NCI-H1930 (cell line): ENCODE data around the gene ARFGAP3.
A peak's percentile ranks its signal among the peaks of the same experiment; 100 is the strongest.

Experiments
- DNase-seq, 2 experiments: peaks; one replicate each; lab custom pipeline; 2025; lab: John Stamatoyannopoulos, UW

Gene ARFGAP3, protein sequence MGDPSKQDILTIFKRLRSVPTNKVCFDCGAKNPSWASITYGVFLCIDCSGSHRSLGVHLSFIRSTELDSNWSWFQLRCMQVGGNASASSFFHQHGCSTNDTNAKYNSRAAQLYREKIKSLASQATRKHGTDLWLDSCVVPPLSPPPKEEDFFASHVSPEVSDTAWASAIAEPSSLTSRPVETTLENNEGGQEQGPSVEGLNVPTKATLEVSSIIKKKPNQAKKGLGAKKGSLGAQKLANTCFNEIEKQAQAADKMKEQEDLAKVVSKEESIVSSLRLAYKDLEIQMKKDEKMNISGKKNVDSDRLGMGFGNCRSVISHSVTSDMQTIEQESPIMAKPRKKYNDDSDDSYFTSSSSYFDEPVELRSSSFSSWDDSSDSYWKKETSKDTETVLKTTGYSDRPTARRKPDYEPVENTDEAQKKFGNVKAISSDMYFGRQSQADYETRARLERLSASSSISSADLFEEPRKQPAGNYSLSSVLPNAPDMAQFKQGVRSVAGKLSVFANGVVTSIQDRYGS

DNA sequence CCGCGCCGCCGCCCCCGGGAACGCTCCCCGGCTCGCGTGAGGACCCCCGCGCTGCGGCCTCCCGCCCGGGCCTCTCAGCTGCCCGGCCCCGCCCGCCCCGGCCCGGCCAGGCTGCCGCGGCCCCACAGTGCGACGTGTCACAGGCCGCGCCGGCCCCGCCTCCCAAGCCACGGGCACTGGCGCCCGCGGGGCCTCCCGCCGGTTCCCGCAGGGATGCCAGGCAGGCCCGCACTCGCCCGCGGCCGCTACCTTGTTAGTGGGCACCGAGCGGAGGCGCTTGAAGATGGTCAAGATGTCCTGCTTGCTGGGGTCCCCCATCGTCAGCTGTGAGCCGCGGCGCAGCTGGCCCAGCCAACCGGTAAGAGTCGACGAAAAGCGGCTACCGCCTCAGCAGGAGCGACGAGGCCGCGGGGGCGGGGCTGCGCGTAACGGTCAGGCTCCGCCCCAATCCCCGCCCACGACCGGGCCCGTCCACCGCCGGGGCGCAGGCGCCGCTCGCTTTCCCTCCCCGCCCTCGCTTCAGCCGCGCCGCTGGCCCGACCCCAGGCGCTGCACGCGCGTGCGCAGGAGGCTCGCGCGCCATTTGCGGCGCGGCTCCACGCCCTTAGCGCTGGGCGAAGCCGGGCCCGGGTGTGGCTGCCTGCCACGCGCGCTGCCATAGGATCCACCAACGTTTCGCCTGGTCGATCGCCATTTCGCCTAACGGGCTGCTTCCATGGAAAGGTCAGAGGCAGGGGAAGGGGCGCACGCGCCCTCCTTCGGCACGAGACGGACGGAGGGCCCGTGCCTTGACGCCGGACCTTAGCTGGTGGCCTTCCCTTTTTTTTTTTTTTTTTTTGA is at the start of gene ARFGAP3:
Gene ARFGAP3 (minus strand): TSS at position 409 of the 840 bp plus-strand sequence. CDS start 91 bp downstream, at position 318.
- DNase-seq = peak; percentile 74 to 94

DNA sequence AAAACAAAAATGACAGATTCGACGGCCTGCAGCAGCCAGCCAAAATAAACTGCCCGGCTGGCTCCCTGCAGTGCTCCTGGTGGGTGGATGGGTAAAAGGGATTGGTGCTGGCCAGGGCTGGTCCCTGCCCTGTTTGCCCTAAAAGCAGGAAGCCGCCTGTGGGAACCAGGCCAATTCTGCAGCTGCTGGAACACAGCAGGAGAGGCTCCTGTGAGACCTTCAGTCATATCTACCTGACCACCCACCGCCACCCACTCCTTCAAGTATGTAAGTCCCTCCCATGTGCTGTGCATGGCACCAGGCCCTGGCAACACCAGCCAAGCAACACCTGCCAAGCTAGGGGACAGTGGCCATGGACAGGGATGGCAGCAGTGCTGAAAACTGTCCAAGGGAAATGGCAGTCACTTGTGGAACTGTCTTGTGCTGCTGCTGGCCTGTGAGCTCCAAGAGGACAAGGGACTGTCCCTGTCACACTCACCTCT is 48.7 kb upstream of the ARFGAP3 start:
- no peak for DNase-seq

DNA sequence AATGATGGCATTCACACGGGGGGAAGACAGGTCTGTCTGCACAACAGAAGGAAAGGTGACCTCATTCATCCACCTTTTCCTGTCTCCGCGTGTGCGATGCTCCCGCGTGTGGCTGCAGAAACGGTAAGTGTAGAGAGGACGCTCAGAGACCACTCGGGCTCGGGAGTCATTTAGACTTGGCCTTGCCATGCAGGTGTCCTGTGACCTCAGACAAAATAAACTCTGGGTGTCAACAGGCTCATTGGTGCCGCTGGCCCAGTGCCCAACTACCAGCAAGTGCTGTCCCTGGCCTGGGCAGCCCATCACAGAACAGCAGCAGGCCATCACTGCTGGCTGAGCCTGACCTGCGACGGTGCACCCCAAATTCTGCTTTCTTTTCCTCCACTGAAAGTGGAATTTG is 48.1 kb upstream of the ARFGAP3 start:
- DNase-seq = no peak

DNA sequence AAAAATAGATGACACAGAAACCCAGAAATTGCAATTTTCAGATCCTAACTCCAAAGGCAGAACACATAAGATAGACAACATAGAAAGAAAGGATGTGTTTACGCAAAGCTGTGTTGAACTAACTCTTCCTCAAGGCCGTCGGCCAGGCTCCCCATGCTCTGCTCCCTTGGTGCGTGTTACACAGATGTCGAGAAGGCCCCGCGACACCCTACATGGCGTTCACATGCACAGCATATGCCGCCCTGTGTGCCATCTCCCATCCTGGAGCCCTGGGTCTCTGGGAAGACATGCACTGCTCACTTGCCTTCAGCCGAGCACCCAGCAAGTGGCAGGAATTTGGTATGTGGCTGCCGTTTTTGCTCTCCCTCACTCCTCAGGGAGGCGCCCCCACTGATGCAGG is 47.0 kb upstream of the ARFGAP3 start:
- DNase-seq = no peak

DNA sequence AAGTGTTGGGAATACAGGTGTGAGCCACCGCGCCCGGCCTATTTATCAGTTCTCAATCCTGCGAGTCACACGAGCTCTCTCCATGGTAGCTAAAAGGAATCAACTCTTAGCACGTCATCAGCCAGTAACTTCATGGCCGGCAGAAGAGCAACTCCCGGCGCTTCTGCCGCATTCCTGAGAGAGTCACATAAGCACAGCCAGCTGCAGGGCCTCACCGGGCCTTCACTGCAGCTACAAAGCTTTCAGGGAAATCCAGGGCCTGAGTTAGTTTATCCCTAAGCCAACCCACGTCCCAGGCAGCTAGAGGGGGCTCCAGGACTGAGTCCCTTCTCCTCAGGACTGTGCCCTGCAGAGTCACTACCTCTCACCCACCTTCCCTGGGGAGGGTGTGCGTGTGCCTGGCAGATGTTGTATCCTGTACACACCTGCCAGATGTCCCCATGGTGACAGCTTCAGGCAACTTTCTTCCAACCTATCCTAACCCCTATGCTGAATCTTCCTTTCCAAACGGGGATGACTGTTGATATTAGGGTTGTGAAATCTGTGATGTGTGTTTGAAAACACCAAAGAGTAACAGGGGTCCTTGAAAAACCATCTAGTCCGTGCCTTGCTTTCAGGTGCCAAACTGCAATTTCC is 45.9 kb upstream of the ARFGAP3 start:
- DNase-seq = no peak

DNA sequence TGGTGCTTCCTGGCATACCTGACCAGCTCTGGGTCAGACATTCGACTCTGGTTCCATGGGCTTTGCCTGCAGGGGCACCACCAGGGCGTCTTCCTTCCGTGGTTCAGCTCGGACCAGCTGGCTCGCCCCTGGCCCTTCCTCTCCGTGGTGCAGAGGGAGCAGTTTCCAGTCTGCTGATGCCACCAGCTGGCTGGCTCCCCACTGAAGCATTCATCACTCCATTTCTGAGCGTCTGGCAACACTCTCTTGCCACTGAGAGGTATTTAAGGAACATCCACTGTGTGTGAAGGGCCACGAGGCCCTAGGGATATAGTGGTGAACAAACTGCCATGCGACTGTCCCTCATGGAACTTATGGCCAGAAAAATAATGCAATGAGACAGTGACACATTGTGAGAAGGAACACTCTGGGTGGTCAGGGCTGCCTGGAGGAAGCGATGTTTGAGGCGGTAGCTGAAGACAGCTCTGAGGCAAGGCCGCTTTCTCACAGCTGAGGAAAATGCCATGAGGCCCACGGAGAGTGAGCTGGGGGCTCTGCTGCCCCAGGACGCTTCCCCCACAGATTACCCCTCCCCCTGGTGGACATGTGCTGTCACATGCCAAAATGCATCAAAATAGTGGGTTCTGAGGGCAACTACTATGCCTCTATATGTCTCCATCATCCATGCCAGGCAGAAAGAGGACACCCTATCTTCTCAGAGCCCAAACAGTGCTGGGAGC is 44.9 kb upstream of the ARFGAP3 start:
- DNase-seq = no peak

DNA sequence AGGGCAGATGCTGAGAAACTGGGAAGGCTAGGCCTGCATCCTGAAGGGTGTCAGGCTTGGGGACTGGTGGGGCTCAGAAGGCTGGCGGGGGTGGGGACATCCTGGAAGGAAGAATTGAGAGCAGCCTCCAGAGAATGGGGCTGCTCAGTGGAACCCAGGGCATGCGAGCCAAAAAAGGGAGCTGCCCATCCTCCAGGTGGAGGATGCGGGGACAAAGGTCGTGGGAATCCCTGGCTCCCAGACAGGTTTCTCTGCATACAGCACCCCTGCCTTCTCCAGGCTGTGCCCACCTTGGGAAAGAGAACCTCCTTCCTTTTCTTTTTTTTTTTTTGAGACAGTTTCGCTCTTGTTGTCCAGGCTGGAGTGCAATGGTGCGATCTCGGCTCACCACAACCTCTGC is 40.9 kb upstream of the ARFGAP3 start:
- no peak for DNase-seq

DNA sequence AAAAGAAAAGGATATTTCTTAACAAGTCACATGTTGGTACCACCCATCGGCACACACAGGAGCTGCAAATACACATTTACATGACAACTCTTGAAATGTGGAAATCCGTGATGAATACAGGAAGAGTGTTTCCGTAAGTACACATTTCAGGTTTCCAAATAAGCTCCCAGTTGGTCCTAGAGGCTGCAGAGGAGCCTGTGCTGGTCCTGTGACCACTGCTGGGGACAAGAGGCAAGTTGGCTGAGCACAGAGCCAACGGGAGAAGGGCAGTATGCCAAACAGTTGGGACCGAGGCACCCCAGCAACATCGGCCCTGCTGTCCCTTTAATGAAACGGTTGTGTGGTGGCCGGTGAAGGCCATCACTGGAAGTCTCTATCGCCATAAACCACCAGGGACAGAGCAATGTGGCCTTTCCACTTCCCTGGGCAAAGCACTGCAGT is 38.5 kb upstream of the ARFGAP3 start:
- no peak for DNase-seq

DNA sequence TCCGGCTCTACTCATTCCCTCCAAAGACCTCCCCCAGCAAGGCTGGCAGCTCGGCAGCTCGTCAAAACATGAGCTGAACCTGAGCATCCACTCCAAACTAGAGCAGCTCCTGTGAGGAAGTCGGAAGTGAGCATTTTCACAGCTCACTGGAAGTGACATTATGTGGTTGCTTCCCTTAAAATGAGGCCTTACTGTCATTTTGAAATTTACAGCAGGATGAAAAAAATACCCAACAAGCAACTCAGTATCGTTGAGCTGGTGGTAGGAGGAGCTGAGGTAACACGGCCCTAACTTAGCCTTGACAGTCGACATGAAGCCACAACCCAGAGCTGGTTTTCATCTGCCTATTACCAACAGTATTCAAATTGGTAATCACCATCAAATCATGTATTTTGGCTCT is 38.0 kb upstream of the ARFGAP3 start:
- DNase-seq = no peak

DNA sequence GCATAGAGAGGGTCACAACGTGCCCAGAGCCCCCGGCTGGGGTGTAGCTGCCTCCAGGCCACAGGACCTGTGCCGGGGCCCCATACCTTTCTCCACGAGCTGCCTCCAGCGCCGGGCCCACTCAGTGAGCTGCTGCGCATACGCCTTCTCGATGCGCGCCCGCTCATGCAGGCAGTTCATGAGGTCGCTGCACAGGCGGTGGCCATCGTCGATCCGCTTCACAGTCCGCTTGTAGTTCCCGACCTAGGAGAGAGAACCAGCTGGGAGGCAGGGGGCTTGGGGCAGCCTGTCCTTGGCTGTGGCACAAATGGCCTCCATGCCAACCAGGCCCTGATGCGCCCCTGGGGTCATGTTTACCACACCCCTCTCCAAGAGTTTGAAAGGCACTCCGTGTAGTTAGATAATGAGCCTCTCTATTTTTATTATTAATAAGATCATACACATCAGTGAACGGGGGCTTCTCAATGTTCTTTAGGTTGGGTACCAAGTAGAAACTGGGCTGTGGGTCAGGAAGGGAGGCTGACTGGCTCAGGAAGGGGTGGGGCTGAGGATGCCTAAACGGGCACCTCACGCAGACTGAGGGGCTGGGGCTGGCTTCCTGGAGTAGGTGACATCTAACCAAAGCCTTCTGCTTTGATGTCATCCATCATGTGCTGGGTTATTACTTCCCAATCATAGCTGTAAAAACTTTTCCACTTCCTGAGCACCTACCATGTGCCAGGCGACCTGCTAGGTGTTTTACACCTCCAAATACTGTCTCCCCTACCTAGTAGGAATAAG is 36.5 kb upstream of the ARFGAP3 start:
- DNase-seq = no peak

DNA sequence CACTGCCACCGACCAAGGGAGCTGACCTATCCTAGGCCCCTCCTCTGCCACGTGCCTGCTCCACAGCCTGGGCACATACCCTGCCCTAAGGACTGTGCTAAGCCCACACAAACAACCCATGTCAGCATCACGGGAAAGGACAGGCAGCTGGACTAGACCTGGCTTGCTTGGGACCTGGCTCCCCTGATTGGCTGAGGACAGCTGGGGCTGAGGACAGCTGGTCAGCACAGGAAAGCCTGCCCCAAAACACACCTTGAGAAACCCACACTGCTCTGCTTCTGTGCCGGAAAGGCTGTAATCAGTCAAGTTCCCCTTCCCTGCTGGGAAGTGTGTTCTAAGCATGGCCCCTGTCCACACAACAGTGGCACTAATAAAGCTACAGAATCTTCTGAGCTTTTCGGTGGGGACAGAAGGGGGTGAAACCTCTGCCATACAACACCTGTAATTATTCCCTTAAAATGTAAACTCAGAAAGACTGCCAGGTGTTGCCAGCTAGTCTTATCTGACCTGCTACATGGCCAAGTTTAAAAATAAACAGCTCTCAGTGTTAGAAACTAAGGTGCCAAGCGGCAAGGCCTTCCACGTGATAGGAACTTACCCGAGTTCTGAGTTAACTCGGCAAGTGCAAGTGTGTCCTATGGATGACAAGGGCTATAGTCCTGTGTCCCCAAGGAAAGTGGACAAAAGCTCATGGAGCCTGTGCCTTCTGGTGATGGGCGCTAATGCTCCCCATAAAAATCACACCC is 35.7 kb upstream of the ARFGAP3 start:
- DNase-seq = no peak

DNA sequence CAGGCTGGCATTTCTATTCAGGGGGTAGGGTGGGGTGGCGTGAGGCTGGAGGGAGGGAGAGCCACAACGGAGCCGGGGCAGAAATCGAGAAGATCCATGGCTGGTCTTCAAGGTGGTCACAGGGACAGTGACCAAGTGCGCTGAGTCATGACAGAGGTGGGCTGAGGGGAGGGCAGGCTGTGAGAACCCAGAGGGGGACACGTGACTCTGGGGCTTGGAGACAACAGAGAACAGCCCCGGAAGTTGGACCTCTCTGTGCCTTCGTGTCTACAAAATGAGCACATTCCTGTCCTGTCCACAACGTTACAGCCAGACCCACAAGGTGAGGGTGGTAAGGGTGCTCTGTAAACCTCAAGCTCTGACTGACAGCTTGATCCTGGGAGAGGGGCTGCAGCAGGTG is 35.1 kb upstream of the ARFGAP3 start:
- no peak for DNase-seq

DNA sequence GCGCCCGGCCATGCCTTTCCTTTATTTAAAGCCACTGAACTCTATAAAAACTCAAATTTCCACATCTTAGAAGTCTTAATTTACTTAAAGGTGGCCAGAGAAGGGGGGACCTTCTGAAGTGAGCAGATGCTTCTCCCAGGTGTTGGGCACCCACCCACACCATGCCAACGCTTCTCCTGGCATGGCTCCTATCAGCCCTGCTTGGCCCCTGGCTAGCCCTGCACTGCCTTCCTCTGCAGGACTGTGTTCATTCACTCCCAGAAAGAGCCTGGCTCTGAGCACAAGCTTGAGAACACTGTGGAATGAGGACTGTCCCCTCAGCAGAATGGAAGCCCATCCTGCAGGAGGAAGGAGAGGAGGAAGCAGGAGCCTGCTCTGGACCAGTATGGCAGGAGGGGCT is 34.6 kb upstream of the ARFGAP3 start:
- no peak for DNase-seq

DNA sequence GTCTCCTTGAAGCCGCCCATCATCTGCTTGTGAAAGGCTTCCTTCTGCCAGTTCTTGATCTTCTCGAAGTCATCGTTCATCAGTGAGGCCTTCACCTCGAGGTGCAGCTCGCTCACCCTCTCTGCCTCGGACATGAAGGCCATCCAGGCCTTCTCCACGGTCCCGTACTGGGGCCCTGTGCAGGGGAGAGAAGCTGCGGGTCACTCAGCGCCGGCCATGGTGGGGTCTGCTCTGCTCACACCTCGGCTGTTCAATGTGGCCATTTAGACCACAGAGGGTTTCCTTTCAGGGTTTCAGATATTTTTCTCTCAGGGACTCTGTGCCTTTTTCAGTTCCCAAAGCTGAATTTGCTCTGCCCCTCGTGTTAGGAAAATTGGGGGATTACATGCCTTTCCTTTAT is 33.9 kb upstream of the ARFGAP3 start:
- DNase-seq = no peak

DNA sequence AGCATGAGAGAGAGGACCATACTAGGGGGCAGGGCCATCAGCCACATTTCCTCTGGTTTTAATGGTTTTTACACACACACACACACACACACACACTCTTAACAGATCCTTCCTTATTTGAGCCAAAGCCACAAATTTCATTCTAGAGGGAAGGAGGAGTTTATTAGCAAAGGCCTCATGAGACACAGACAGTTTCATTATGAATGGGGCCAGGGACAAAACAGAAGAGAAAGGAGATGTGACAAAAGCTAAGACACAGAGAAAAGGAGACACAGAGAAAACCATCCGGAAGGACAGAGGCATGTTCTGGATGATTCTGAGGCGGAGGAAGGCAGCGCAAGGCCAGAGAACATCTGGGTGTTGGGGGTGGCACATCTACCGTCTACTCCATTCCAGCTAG is 32.2 kb upstream of the ARFGAP3 start:
- no peak for DNase-seq

DNA sequence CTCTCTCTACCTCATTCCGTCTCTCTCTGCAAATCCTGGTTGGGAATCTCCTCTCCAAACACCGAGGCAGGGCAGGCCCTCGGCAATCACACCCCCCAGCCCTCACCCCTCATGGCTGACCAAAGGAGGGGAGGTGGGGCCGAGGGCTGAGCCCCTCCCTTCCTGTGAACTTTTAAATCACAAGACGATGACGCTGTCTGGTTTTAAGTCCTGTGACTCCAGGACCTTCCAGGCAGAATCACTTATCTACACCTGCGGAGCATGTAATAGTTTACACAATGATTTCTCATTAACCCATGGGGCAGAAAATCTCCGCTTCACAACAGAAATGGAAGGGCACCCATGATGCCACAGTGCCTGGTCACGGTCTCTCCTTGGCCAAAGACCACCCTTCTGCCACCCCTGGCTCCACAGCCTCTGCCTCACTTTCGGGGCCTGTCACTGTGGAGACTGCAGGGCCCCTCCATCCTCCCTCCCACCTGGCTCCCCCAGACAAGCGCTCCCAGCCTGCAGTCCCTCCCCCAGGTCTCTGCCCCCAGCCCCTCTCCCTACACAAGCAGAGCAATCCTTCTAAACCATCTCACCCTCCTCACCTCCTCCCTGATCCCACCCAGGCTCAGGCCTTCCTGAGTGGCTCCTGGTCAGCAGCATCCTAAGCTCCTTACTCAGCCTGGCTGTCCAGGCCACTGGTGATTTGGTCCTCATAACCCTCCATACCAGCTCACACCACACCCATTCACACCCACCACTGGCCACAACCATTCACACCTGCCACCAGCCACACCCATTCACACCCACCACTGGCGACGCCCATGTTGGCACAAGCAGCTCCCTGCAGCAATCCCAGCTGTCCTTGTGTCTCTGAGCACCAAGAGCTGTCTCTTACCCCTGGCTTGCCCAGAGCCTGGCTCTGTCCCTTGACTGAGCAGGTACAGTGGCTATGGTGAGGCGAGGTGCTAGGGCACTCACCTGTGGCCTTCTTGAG is 30.7 kb upstream of the ARFGAP3 start:
- no peak for DNase-seq

DNA sequence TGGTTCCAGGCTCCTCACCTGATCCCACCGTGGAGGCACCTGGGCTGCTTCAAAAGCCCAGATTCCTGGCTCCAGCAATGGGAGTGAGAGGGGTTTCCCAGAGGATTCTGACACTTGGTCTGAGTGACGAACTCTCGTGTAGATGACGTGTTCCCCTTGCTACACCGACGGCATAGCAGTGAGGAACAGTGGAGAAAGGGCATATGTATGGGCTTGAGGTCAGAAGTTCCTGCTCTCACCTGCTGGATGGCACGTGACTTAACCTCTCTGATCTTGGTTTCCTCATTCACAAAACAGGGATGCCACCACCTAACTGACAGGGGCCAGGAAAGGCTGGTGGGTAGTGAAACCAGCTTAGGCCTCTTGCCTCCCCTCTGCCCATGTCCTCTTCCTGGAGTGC is 30.0 kb upstream of the ARFGAP3 start:
- DNase-seq = no peak

DNA sequence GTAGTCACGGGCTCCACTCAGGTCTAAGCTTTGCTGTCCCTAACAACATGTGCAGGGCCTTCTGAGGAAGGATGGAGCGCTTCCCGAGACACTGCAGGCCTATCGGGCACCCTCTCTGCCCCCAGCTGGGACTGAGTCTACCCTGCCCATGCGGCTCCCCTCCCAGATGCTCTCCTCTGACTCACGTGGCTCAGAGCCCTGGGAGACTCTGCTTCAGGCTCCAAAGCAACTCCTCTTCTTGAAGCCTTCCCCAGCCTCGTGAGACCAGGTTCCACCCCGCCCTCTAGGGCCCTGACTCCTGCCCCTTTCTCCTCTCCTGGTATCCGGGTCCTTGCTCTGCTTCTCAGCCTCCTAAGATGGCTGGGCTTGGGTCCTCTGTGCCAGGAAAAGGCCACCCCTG is 28.4 kb upstream of the ARFGAP3 start:
- DNase-seq = no peak
